H9 (cell line): ENCODE measurements around the gene PEA15. TPM values are rescaled to one million over a fixed set of nuclear protein-coding genes. Genes with fewer than 3 reads are reported as not detected.

ENCODE experiments used
- DNase-seq: peaks from one replicate; pipeline ENCODE4 v3.0.0-alpha.2; 2017
- H2AFZ ChIP-seq: one replicate; pipeline ENCODE4 v1.6.1; 2013; ENCODE audit warnings: mild to moderate bottlenecking, low read length, control low read depth, moderate library complexity
- H2AK5ac ChIP-seq: 2 replicates; pipeline ENCODE4 v1.6.1; 2013; ENCODE audit warnings: low read length, control low read depth, mixed read lengths; ENCODE audit not compliant: insufficient read length
- H2BK120ac ChIP-seq: one replicate; pipeline ENCODE4 v1.6.1; 2013; ENCODE audit warnings: low read depth, mild to moderate bottlenecking, low read length, control low read depth, inconsistent platforms; ENCODE audit not compliant: poor library complexity, severe bottlenecking
- H2BK12ac ChIP-seq: 2 replicates; pipeline ENCODE4 v1.6.1; 2013; ENCODE audit warnings: low read length, control low read depth, mixed read lengths, low read depth; ENCODE audit not compliant: insufficient read length
- H2BK15ac ChIP-seq: 2 replicates; pipeline ENCODE4 v1.6.1; 2013; ENCODE audit warnings: low read depth, low read length, control low read depth
- H2BK20ac ChIP-seq: one replicate; pipeline ENCODE4 v1.6.1; 2013; ENCODE audit warnings: low read depth, mild to moderate bottlenecking, low read length, control low read depth, inconsistent platforms; ENCODE audit not compliant: poor library complexity, severe bottlenecking
- H2BK5ac ChIP-seq: 2 replicates; pipeline ENCODE4 v1.6.1; 2013; ENCODE audit warnings: low read length, control low read depth, mixed read lengths; ENCODE audit not compliant: insufficient read length
- H3K14ac ChIP-seq: 2 replicates; pipeline ENCODE4 v1.6.1; 2013; ENCODE audit warnings: low read length, control low read depth; ENCODE audit not compliant: insufficient read depth
- H3K18ac ChIP-seq: 2 replicates; pipeline ENCODE4 v1.6.1; 2013; ENCODE audit warnings: low read depth, mild to moderate bottlenecking, mixed read lengths, low read length, control low read depth; ENCODE audit not compliant: insufficient read length
- H3K23ac ChIP-seq: 2 replicates; pipeline ENCODE4 v1.6.1; 2013; ENCODE audit warnings: low read length, control low read depth, mixed read lengths, low read depth; ENCODE audit not compliant: insufficient read length
- H3K23me2 ChIP-seq: 2 replicates; pipeline ENCODE4 v1.6.1; 2013; ENCODE audit warnings: low read depth, mild to moderate bottlenecking, mixed read lengths, low read length, control low read depth; ENCODE audit not compliant: insufficient read length, poor library complexity, severe bottlenecking
- H3K27ac ChIP-seq: 2 replicates; pipeline ENCODE4 v1.5.1; 2013; ENCODE audit warnings: low read length, control low read depth, mixed read lengths, low read depth; ENCODE audit not compliant: insufficient read length
- H3K27me3 ChIP-seq: 2 replicates; pipeline ENCODE4 v1.6.1; 2013; ENCODE audit warnings: low read length, control low read depth, inconsistent platforms; ENCODE audit not compliant: insufficient read depth
- H3K4ac ChIP-seq: 2 replicates; pipeline ENCODE4 v1.6.1; 2013; ENCODE audit warnings: low read depth, mild to moderate bottlenecking, control low read depth, inconsistent platforms, low read length, moderate library complexity
- H3K4me1 ChIP-seq: 2 replicates; pipeline ENCODE4 v1.6.1; 2013; ENCODE audit warnings: low read length, control low read depth, inconsistent platforms; ENCODE audit not compliant: insufficient read depth
- H3K4me2 ChIP-seq: 2 replicates; pipeline ENCODE4 v1.6.1; 2013; ENCODE audit warnings: low read length, control low read depth, mixed read lengths; ENCODE audit not compliant: insufficient read length, insufficient read depth
- H3K56ac ChIP-seq: 2 replicates; pipeline ENCODE4 v1.6.1; 2013; ENCODE audit warnings: low read depth, mild to moderate bottlenecking, mixed read lengths, low read length, control low read depth; ENCODE audit not compliant: insufficient read length
- H3K79me1 ChIP-seq: 2 replicates; pipeline ENCODE4 v1.6.1; 2013; ENCODE audit warnings: low read depth, mild to moderate bottlenecking, moderate library complexity, low read length, control low read depth, inconsistent platforms; ENCODE audit not compliant: insufficient read depth, poor library complexity, severe bottlenecking
- H3K79me2 ChIP-seq: 2 replicates; pipeline ENCODE4 v1.6.1; 2013; ENCODE audit warnings: low read length, control low read depth, inconsistent platforms; ENCODE audit not compliant: insufficient read depth
- H3K9ac ChIP-seq: 2 replicates; pipeline ENCODE4 v1.6.1; 2013; ENCODE audit warnings: low read length, control low read depth, mixed read lengths; ENCODE audit not compliant: insufficient read length; ENCODE audit errors: extremely low read depth
- H3K9me3 ChIP-seq: one replicate; pipeline ENCODE4 v1.6.1; 2013; ENCODE audit warnings: low read depth, low read length, inconsistent platforms; ENCODE audit not compliant: control insufficient read depth
- H3T11ph ChIP-seq: one replicate; pipeline ENCODE4 v1.6.1; 2013; ENCODE audit warnings: mild to moderate bottlenecking, low read length, control low read depth, inconsistent platforms
- H4K20me1 ChIP-seq: one replicate; pipeline ENCODE4 v1.6.1; 2013; ENCODE audit not compliant: control insufficient read depth, insufficient read length, insufficient read depth
- H4K5ac ChIP-seq: 2 replicates; pipeline ENCODE4 v1.6.1; 2013; ENCODE audit warnings: low read depth, mild to moderate bottlenecking, mixed read lengths, low read length, control low read depth; ENCODE audit not compliant: insufficient read length
- H4K8ac ChIP-seq: replicated peaks from 2 replicates; pipeline ENCODE4 v1.6.1; 2013; ENCODE audit warnings: low read length, control low read depth, mixed read lengths, low read depth; ENCODE audit not compliant: insufficient read length
- H4K91ac ChIP-seq: 2 replicates; pipeline ENCODE4 v1.6.1; 2013; ENCODE audit warnings: low read depth, mild to moderate bottlenecking, moderate library complexity, mixed read lengths, low read length, control low read depth; ENCODE audit not compliant: insufficient read length
- H3K27ac Mint-ChIP-seq, 3 experiments: 2 replicates in 2 of 3; 3 replicates in 1 of 3; pipeline ENCODE4 v1.8.0; 2020 to 2021; ENCODE audit warnings: mixed read lengths in 3 of 3, mild to moderate bottlenecking in 1 of 3, moderate library complexity in 1 of 3
- H3K27me3 Mint-ChIP-seq: 2 replicates; pipeline ENCODE4 v1.8.0; 2021; ENCODE audit warnings: low read depth, mild to moderate bottlenecking, moderate library complexity, mixed read lengths
- H3K36me3 Mint-ChIP-seq, 3 experiments: 2 replicates in 2 of 3; 3 replicates in 1 of 3; pipeline ENCODE4 v1.8.0; 2020 to 2021; ENCODE audit warnings: low read depth in 3 of 3, mixed read lengths in 3 of 3; ENCODE audit not compliant: insufficient read depth in 1 of 3
- H3K4me1 Mint-ChIP-seq, 2 experiments: 2 replicates each; pipeline ENCODE4 v1.8.0; 2020; ENCODE audit warnings: mixed read lengths in 2 of 2
- H3K4me3 Mint-ChIP-seq, 2 experiments: 2 replicates in 1 of 2; 3 replicates in 1 of 2; pipeline ENCODE4 v1.8.0; 2020 to 2021; ENCODE audit warnings: mild to moderate bottlenecking in 2 of 2, mixed read lengths in 2 of 2, moderate library complexity in 1 of 2
- H3K9me3 Mint-ChIP-seq, 2 experiments: 2 replicates in 1 of 2; 3 replicates in 1 of 2; pipeline ENCODE4 v1.8.0; 2020; ENCODE audit warnings: mild to moderate bottlenecking in 2 of 2, mixed read lengths in 2 of 2, moderate library complexity in 1 of 2
- CTCF ChIP-seq: fragments of 200-600 bp; sonication (generic); conservative IDR thresholded peaks from 3 replicates; pipeline ENCODE4 v1.8.0; 2021; ENCODE audit warnings: antibody characterized with exemption, mild to moderate bottlenecking
- WGBS: extraction: QIAGEN DNeasy Blood & Tissue Kit; methylation state at CpG from one replicate; pipeline ENCODE4 v1.1.7; 2013; ENCODE audit warnings: missing lambda C conversion rate, low lambda C conversion rate, mixed read lengths; ENCODE audit not compliant: insufficient read length; ENCODE audit errors: extremely low coverage; 5-methylcytosine and 5-hydroxymethylcytosine counted together
- total RNA-seq: library from RNA; stranded (reverse); gene quantifications from 2 replicates; pipeline ENCODE4 v1.2.1, GENCODE V29; 2021

Gene PEA15
- total RNA-seq, 1 experiment from 2014 or later, result 82.1 TPM

- H3K79me1 ChIP-seq, result no peaks in the 10 kb centered on the region
- TF ChIP-seq CTCF, result no peak
- H4K8ac ChIP-seq, result no peak overlapping the region
- DNase-seq, result no peak
- H3K9me3 Mint-ChIP-seq, result no peaks in the 10 kb centered on the region; a peak in 1 of 5 replicates
- no peak overlapping the region for H2AK5ac ChIP-seq
- no peaks in the 10 kb centered on the region for H3K9me3 ChIP-seq
- no peak overlapping the region for H3K18ac ChIP-seq
- H3K23me2 ChIP-seq, result peaks cover under 1% of the 10 kb centered on the region
- no peaks in the 10 kb centered on the region for H4K20me1 ChIP-seq
- no peaks in the 10 kb centered on the region for H3K27me3 ChIP-seq
- peaks cover 60% of the 10 kb centered on the region in 2 experiments for H3K4me1 Mint-ChIP-seq
- H3K4ac ChIP-seq, result no peak overlapping the region
- H3K9ac ChIP-seq, result no peak overlapping the region
- no peak overlapping the region for H3K4me3 Mint-ChIP-seq
- no peak overlapping the region for H4K5ac ChIP-seq
- H3K36me3 Mint-ChIP-seq, result peaks cover 35 to 89% (median 52%) of the 10 kb centered on the region in 3 experiments
- peaks cover 16% of the 10 kb centered on the region; the same call in 1 of the 2 replicates for H3K4me1 ChIP-seq
- H3K23ac ChIP-seq, result no peak overlapping the region
- no peaks in the 10 kb centered on the region for H3K79me2 ChIP-seq
- H3K56ac ChIP-seq, result no peak overlapping the region
- H4K91ac ChIP-seq, result no peak overlapping the region
- no peak overlapping the region for H2BK120ac ChIP-seq
- H3T11ph ChIP-seq, result no peak overlapping the region
- H3K27ac ChIP-seq, result no peak overlapping the region
- H2BK12ac ChIP-seq, result no peak overlapping the region
- WGBS, result no CpG with 5 or more reads among the region's 10 CpGs
- no peak overlapping the region for H3K14ac ChIP-seq
- H3K27me3 Mint-ChIP-seq, result no peaks in the 10 kb centered on the region
- peak overlapping the region in 2 of 3 experiments; percentile 28 to 89; a peak in 3 of 7 replicates for H3K27ac Mint-ChIP-seq
- H2BK15ac ChIP-seq, result no peak overlapping the region
- no peak overlapping the region for H2AFZ ChIP-seq
- H2BK5ac ChIP-seq, result no peak overlapping the region
- no peak overlapping the region for H2BK20ac ChIP-seq
- H3K4me2 ChIP-seq, result no peak overlapping the region
These were observed 6.0 kb downstream of the PEA15 start for GRCh38 chr1:160211046-160211790.
